Measurements from ENCODE around the gene DSCAML1.

The DSCAML1 gene

DNA sequence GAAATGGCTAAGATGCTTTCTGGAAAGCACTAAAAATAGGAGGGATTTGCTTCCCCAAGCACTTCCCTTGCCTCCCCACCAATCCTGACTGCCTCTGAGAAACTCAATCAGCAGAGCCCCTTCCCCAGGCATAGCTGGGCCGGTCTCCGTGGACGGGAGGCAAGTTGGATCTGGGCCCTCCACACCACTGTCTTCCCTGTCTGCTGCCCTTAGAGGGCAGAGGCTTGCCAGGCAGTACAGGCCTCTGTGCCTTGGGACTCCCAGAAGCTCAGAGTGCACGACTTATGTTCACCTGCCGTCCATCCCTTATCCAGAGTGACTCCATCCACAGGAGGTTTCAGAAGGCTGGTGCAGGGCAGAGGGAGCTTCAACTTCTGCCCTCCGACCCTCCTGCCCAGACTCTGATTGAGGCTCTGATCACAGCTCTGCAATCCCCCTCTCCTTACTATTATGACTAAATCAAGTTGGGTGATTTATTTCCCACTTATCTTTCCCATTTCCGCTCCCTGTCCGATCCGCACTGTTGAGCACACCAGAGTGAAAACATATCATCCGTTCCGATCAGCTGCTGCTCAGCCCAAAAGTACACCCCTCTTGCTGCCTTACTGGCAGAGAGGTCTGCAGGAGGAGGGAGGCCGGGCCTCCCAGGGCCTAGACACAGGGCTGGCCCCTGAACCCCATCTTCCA is 71.8 kb downstream of the DSCAML1 start:
- TF ChIP-seq ZC3H10 (CRISPR knock-in tag; IDR thresholded peaks at IDR 0.05) (no peak), ARNTL (CRISPR knock-in tag; IDR thresholded peaks at IDR 0.05; ENCODE audit: borderline replicate concordance, low read depth) (no peak), TOX (CRISPR knock-in tag; IDR thresholded peaks at IDR 0.05; ENCODE audit: borderline replicate concordance) (no peak), BACH2 (CRISPR knock-in tag; IDR thresholded peaks at IDR 0.05; ENCODE audit: borderline replicate concordance) (no peak), ZFP30 (CRISPR knock-in tag; IDR thresholded peaks at IDR 0.05) (no peak), OSR1 (CRISPR knock-in tag; IDR thresholded peaks at IDR 0.05) (no peak), GLIS3 (CRISPR knock-in tag; IDR thresholded peaks at IDR 0.05) (no peak), ISL1 (CRISPR knock-in tag; IDR thresholded peaks at IDR 0.05) (no peak), TCF4 (CRISPR knock-in tag; IDR thresholded peaks at IDR 0.05; ENCODE audit: borderline replicate concordance) (no peak), ZNF70 (CRISPR knock-in tag; IDR thresholded peaks at IDR 0.05) (no peak), ZNF8 (CRISPR knock-in tag; IDR thresholded peaks at IDR 0.05) (no peak), ESRRG (CRISPR knock-in tag; IDR thresholded peaks at IDR 0.05) (no peak), PPARA (CRISPR knock-in tag; IDR thresholded peaks at IDR 0.05; ENCODE audit: borderline replicate concordance) (no peak), ZNF565 (CRISPR knock-in tag; conservative IDR thresholded peaks at IDR 0.05; ENCODE audit: low read depth) (no peak)
- TF ChIP-seq, protein P1, sequence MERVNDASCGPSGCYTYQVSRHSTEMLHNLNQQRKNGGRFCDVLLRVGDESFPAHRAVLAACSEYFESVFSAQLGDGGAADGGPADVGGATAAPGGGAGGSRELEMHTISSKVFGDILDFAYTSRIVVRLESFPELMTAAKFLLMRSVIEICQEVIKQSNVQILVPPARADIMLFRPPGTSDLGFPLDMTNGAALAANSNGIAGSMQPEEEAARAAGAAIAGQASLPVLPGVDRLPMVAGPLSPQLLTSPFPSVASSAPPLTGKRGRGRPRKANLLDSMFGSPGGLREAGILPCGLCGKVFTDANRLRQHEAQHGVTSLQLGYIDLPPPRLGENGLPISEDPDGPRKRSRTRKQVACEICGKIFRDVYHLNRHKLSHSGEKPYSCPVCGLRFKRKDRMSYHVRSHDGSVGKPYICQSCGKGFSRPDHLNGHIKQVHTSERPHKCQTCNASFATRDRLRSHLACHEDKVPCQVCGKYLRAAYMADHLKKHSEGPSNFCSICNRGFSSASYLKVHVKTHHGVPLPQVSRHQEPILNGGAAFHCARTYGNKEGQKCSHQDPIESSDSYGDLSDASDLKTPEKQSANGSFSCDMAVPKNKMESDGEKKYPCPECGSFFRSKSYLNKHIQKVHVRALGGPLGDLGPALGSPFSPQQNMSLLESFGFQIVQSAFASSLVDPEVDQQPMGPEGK (CRISPR knock-in tag; IDR thresholded peaks at IDR 0.05; ENCODE audit: borderline replicate concordance): no peak
- TF ChIP-seq, protein P2, sequence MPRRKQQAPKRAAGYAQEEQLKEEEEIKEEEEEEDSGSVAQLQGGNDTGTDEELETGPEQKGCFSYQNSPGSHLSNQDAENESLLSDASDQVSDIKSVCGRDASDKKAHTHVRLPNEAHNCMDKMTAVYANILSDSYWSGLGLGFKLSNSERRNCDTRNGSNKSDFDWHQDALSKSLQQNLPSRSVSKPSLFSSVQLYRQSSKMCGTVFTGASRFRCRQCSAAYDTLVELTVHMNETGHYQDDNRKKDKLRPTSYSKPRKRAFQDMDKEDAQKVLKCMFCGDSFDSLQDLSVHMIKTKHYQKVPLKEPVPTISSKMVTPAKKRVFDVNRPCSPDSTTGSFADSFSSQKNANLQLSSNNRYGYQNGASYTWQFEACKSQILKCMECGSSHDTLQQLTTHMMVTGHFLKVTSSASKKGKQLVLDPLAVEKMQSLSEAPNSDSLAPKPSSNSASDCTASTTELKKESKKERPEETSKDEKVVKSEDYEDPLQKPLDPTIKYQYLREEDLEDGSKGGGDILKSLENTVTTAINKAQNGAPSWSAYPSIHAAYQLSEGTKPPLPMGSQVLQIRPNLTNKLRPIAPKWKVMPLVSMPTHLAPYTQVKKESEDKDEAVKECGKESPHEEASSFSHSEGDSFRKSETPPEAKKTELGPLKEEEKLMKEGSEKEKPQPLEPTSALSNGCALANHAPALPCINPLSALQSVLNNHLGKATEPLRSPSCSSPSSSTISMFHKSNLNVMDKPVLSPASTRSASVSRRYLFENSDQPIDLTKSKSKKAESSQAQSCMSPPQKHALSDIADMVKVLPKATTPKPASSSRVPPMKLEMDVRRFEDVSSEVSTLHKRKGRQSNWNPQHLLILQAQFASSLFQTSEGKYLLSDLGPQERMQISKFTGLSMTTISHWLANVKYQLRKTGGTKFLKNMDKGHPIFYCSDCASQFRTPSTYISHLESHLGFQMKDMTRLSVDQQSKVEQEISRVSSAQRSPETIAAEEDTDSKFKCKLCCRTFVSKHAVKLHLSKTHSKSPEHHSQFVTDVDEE (CRISPR knock-in tag; IDR thresholded peaks at IDR 0.05): no peak
- TF ChIP-seq, protein P3, sequence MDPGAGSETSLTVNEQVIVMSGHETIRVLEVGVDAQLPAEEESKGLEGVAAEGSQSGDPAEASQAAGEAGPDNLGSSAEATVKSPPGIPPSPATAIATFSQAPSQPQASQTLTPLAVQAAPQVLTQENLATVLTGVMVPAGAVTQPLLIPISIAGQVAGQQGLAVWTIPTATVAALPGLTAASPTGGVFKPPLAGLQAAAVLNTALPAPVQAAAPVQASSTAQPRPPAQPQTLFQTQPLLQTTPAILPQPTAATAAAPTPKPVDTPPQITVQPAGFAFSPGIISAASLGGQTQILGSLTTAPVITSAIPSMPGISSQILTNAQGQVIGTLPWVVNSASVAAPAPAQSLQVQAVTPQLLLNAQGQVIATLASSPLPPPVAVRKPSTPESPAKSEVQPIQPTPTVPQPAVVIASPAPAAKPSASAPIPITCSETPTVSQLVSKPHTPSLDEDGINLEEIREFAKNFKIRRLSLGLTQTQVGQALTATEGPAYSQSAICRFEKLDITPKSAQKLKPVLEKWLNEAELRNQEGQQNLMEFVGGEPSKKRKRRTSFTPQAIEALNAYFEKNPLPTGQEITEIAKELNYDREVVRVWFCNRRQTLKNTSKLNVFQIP (CRISPR knock-in tag; IDR thresholded peaks at IDR 0.05; ENCODE audit: borderline replicate concordance, low read depth): no peak
- TF ChIP-seq, protein P4, sequence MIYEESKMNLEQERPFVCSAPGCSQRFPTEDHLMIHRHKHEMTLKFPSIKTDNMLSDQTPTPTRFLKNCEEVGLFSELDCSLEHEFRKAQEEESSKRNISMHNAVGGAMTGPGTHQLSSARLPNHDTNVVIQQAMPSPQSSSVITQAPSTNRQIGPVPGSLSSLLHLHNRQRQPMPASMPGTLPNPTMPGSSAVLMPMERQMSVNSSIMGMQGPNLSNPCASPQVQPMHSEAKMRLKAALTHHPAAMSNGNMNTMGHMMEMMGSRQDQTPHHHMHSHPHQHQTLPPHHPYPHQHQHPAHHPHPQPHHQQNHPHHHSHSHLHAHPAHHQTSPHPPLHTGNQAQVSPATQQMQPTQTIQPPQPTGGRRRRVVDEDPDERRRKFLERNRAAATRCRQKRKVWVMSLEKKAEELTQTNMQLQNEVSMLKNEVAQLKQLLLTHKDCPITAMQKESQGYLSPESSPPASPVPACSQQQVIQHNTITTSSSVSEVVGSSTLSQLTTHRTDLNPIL (CRISPR knock-in tag; IDR thresholded peaks at IDR 0.05; ENCODE audit: low read depth): no peak
- ATAC-seq: no peak; the same call in 2 of the 3 replicates

DNA sequence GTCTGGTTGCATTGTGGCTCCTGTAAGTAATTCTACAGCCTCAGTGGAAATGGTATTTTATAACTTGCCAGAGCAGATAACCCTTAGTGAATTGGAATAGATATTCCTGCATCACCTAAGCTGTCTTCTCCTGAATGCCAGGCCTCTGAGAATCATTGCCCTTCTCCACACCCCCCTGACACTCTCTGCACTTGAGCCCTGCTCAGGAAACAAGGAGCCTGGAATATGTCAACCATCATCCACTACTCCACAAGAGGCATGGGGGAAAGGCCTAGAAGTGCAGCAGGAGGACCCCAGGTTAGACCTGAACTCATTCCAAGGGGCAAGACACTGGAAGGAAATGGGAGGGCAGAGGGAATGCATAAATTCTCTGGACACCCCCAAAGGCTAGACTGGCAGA is 72.4 kb downstream of the DSCAML1 start:
- TF ChIP-seq PPARA (CRISPR knock-in tag; IDR thresholded peaks at IDR 0.05; ENCODE audit: borderline replicate concordance) (no peak), CSDC2 (CRISPR knock-in tag; IDR thresholded peaks at IDR 0.05) (no peak), ESRRG (CRISPR knock-in tag; IDR thresholded peaks at IDR 0.05) (no peak), SNAI2 (CRISPR knock-in tag; IDR thresholded peaks at IDR 0.05) (no peak), ARNTL (CRISPR knock-in tag; IDR thresholded peaks at IDR 0.05; ENCODE audit: borderline replicate concordance, low read depth) (no peak), OSR1 (CRISPR knock-in tag; IDR thresholded peaks at IDR 0.05) (no peak), ZFP3 (CRISPR knock-in tag; IDR thresholded peaks at IDR 0.05) (no peak), TOX (CRISPR knock-in tag; IDR thresholded peaks at IDR 0.05; ENCODE audit: borderline replicate concordance) (no peak), ZNF70 (CRISPR knock-in tag; IDR thresholded peaks at IDR 0.05) (no peak), ZNF565 (CRISPR knock-in tag; conservative IDR thresholded peaks at IDR 0.05; ENCODE audit: low read depth) (no peak), GLIS3 (CRISPR knock-in tag; IDR thresholded peaks at IDR 0.05) (no peak), TCF4 (CRISPR knock-in tag; IDR thresholded peaks at IDR 0.05; ENCODE audit: borderline replicate concordance) (no peak), ZFP30 (CRISPR knock-in tag; IDR thresholded peaks at IDR 0.05) (no peak)
- TF ChIP-seq, protein P5, sequence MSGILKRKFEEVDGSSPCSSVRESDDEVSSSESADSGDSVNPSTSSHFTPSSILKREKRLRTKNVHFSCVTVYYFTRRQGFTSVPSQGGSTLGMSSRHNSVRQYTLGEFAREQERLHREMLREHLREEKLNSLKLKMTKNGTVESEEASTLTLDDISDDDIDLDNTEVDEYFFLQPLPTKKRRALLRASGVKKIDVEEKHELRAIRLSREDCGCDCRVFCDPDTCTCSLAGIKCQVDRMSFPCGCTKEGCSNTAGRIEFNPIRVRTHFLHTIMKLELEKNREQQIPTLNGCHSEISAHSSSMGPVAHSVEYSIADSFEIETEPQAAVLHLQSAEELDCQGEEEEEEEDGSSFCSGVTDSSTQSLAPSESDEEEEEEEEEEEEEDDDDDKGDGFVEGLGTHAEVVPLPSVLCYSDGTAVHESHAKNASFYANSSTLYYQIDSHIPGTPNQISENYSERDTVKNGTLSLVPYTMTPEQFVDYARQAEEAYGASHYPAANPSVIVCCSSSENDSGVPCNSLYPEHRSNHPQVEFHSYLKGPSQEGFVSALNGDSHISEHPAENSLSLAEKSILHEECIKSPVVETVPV (CRISPR knock-in tag; IDR thresholded peaks at IDR 0.05): no peak
- TF ChIP-seq, protein P3 (CRISPR knock-in tag; IDR thresholded peaks at IDR 0.05; ENCODE audit: borderline replicate concordance, low read depth): no peak
- no peak for ATAC-seq

Measured in SK-N-SH treated with all-trans-retinoic acid at 6 μM for 48 hours (cell line).